SK-N-SH (cell line): ENCODE results near the gene TXN. TPM values are rescaled to one million over a fixed set of nuclear protein-coding genes. Genes with fewer than 3 reads are reported as not detected.

ENCODE experiments used
- CTCF ChIA-PET: fragments of 300-600, 350-600 bp; formaldehyde crosslinking; extraction: SDS; loops from one replicate; lab custom pipeline; 2021; lab: Yijun Ruan, JAX
- POLR2A ChIA-PET: fragments of 350-600 bp; sonication (Branson Sonifier 250); formaldehyde crosslinking; extraction: SDS; loops from one replicate; lab custom pipeline; 2020; ENCODE audit warnings: antibody characterized with exemption, inconsistent platforms; lab: Yijun Ruan, JAX
- DNase-seq: peaks from one replicate; pipeline ENCODE4 v3.0.0; 2012
- H2AFZ ChIP-seq: fragments of 200-600 bp; sonication (generic); 2 replicates; pipeline ENCODE4 v1.8.1; 2016; ENCODE audit warnings: antibody characterized with exemption, mild to moderate bottlenecking, low read depth
- H3F3A ChIP-seq: fragments of 200-600 bp; sonication (generic); replicated peaks from 2 replicates; pipeline ENCODE3; 2016; ENCODE audit warnings: antibody characterized with exemption, mild to moderate bottlenecking; ENCODE audit not compliant: insufficient read depth
- H3K27ac ChIP-seq, 2 experiments: fragments of 200-500 bp in 1 of 2; fragments of 200-600 bp in 1 of 2; sonication (Bioruptor generic) in 1 of 2; sonication (generic), shearing (Covaris generic) in 1 of 2; 2 replicates each; pipeline versions ENCODE4 v1.5.1 to v1.6.1; 2014 to 2016; ENCODE audit warnings: low read depth in 2 of 2, inconsistent platforms in 1 of 2, low read length in 1 of 2, mild to moderate bottlenecking in 1 of 2, mixed read lengths in 1 of 2
- H3K27me3 ChIP-seq: fragments of 200-600 bp; sonication (generic), shearing (Covaris generic); 2 replicates; pipeline ENCODE4 v1.6.1; 2016; ENCODE audit warnings: mixed run types; ENCODE audit not compliant: insufficient read depth
- H3K36me3 ChIP-seq, 2 experiments: fragments of 200-500 bp in 1 of 2; fragments of 200-600 bp in 1 of 2; sonication (Bioruptor generic) in 1 of 2; sonication (generic) in 1 of 2; replicated peaks in 1 of 2; 2 replicates each; pipeline versions ENCODE3 to v1.5.1; 2014 to 2016; ENCODE audit warnings: low read length in 1 of 2, mild to moderate bottlenecking in 1 of 2; ENCODE audit not compliant: insufficient read depth in 2 of 2, control insufficient read depth in 1 of 2
- H3K4me1 ChIP-seq, 2 experiments: fragments of 200-500 bp in 1 of 2; fragments of 200-600 bp in 1 of 2; sonication (Bioruptor generic) in 1 of 2; sonication (generic), shearing (Covaris generic) in 1 of 2; 2 replicates each; pipeline versions ENCODE4 v1.5.1 to v1.6.1; 2014 to 2016; ENCODE audit warnings: low read depth in 1 of 2, low read length in 1 of 2, mixed run types in 1 of 2; ENCODE audit not compliant: insufficient read depth in 2 of 2, control insufficient read depth in 1 of 2
- H3K4me2 ChIP-seq: fragments of 200-600 bp; sonication (generic), shearing (Covaris generic); 2 replicates; pipeline ENCODE4 v1.6.1; 2017; ENCODE audit warnings: mixed run types
- H3K4me3 ChIP-seq, 2 experiments: fragments of 200-500 bp in 1 of 2; fragments of 200-600 bp in 1 of 2; sonication (Bioruptor generic) in 1 of 2; sonication (generic), shearing (Covaris generic) in 1 of 2; 2 replicates each; pipeline versions ENCODE4 v1.5.1 to v1.8.1; 2014 to 2016; ENCODE audit warnings: low read depth in 2 of 2, inconsistent platforms in 1 of 2, low read length in 1 of 2, mild to moderate bottlenecking in 1 of 2, mixed read lengths in 1 of 2, moderate library complexity in 1 of 2
- H3K79me2 ChIP-seq: fragments of 200-600 bp; sonication (generic); 2 replicates; pipeline ENCODE4 v1.8.1; 2017; ENCODE audit warnings: mild to moderate bottlenecking; ENCODE audit not compliant: insufficient read depth
- H3K9ac ChIP-seq: fragments of 200-600 bp; sonication (generic); 2 replicates; pipeline ENCODE4 v1.6.1; 2017; ENCODE audit warnings: mixed run types
- H3K9me2 ChIP-seq: fragments of 200-600 bp; sonication (generic); 2 replicates; pipeline ENCODE4 v1.6.1; 2017; ENCODE audit warnings: mixed run types
- H3K9me3 ChIP-seq: fragments of 200-600 bp; sonication (generic); 2 replicates; pipeline ENCODE4 v1.6.1; 2017; ENCODE audit warnings: mixed run types, mild to moderate bottlenecking, moderate library complexity
- H4K20me1 ChIP-seq: fragments of 200-600 bp; sonication (generic); 2 replicates; pipeline ENCODE4 v1.6.1; 2017; ENCODE audit warnings: mild to moderate bottlenecking, mixed run types; ENCODE audit not compliant: insufficient read depth
- ELF1 ChIP-seq: IDR thresholded peaks from 2 replicates; pipeline ENCODE4 v1.4.0; 2012
- EZH2phosphoT487 ChIP-seq: fragments of 200-600 bp; sonication (generic); IDR thresholded peaks from 2 replicates; pipeline ENCODE4 v1.6.1; 2017; ENCODE audit warnings: low read depth, mixed run types, mild to moderate bottlenecking, antibody characterized with exemption, moderate library complexity, borderline replicate concordance
- FOXJ3 ChIP-seq: sonication (generic); formaldehyde crosslinking; IDR thresholded peaks from 2 replicates; pipeline ENCODE4 v1.5.1; 2020; ENCODE audit warnings: mild to moderate bottlenecking, missing genetic modification reagents
- GABPA ChIP-seq: IDR thresholded peaks from 2 replicates; pipeline ENCODE4 v1.4.0; 2012; ENCODE audit warnings: low read depth, mild to moderate bottlenecking
- GATA2 ChIP-seq: sonication (generic); formaldehyde crosslinking; IDR thresholded peaks from 2 replicates; pipeline ENCODE4 v1.5.0; 2020; ENCODE audit warnings: mild to moderate bottlenecking, missing genetic modification reagents
- MEF2A ChIP-seq: IDR thresholded peaks from 2 replicates; pipeline ENCODE4 v1.4.0; 2012; ENCODE audit warnings: low read depth, borderline replicate concordance
- NFIC ChIP-seq: IDR thresholded peaks from 2 replicates; pipeline ENCODE4 v1.4.0; 2012; ENCODE audit warnings: borderline replicate concordance
- NRF1 ChIP-seq: IDR thresholded peaks from 2 replicates; pipeline ENCODE4 v1.6.1; 2012; ENCODE audit warnings: low read depth, mild to moderate bottlenecking, low read length
- POLR2AphosphoS5 ChIP-seq: IDR thresholded peaks from 2 replicates; pipeline ENCODE4 v1.6.1; 2012; ENCODE audit warnings: low read depth, low read length
- RXRA ChIP-seq: IDR thresholded peaks from 2 replicates; pipeline ENCODE4 v1.4.0; 2012; ENCODE audit warnings: low read depth, mild to moderate bottlenecking, borderline replicate concordance
- SIN3A ChIP-seq: IDR thresholded peaks from 2 replicates; pipeline ENCODE4 v1.6.1; 2012; ENCODE audit warnings: low read depth, mild to moderate bottlenecking, low read length, moderate library complexity, borderline replicate concordance
- SMC3 ChIP-seq: IDR thresholded peaks from 2 replicates; pipeline ENCODE4 v1.6.1; 2012; ENCODE audit warnings: low read depth, low read length, improper control_type of control experiment
- TCF12 ChIP-seq: IDR thresholded peaks from 2 replicates; pipeline ENCODE4 v1.4.0; 2012
- WGBS: methylation state at CpG from one replicate; pipeline ENCODE4 v1.1.6; 2017; ENCODE audit warnings: low lambda C conversion rate; 5-methylcytosine and 5-hydroxymethylcytosine counted together
- polyA plus RNA-seq, 3 experiments: library from polyadenylated mRNA; depleted of rRNA; stranded (reverse); fragments of >200 nt; gene quantifications; 2 replicates each; pipeline ENCODE4 v1.2.3, GENCODE V29; 2012
- TF ChIP-seq, protein P1 (sequence below): IDR thresholded peaks from 2 replicates; pipeline ENCODE4 v1.4.0; 2012; ENCODE audit warnings: low read depth
- TF ChIP-seq, protein P2 (sequence below): IDR thresholded peaks from 2 replicates; pipeline ENCODE4 v1.6.1; 2012; ENCODE audit warnings: mild to moderate bottlenecking, low read depth, low read length, moderate library complexity
- TF ChIP-seq, protein P3 (sequence below): fragments of 150-350 bp; IDR thresholded peaks from 2 replicates; pipeline ENCODE4 v1.6.1; 2017; ENCODE audit warnings: antibody characterized with exemption, low read length, low read depth, borderline replicate concordance
- TF ChIP-seq, protein P4 (sequence below): fragments of 200-600 bp; sonication (generic); IDR thresholded peaks from 2 replicates; pipeline ENCODE4 v1.6.1; 2017; ENCODE audit warnings: antibody characterized with exemption, mild to moderate bottlenecking, moderate library complexity

Gene TXN
- polyA plus RNA-seq, 1 of the 3 experiments (the other 2 are of a cell fraction) = 281 TPM

DNA sequence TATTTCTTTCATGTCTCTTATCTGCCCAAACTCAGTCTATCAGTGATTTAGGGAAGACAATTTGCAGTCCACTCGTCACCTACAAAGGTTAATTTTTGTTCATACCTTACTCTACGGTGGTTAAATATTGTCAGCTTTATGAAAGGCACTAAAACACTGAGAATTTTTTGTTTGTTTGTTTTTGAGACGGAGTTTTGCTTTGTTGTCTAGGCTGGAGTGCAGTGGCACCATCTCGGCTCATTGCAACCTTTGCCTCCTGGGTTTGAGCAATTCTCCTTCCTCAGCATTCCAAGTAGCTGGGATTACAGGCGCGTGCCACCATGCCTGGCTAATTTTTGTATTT is 26.4 kb upstream of the TXN start:
- Histone ChIP-seq H3K9me2 (no peaks in the 10 kb centered on the region), H3K4me2 (no peak overlapping the region), H3K9me3 (no peaks in the 10 kb centered on the region), H3K36me3 (no peaks in the 10 kb centered on the region), H3K4me3 (no peak overlapping the region), H3K27ac (no peak overlapping the region), H3K4me1 (no peaks in the 10 kb centered on the region), H3K27me3 (no peaks in the 10 kb centered on the region), H3F3A (no peaks in the 10 kb centered on the region), H3K79me2 (no peaks in the 10 kb centered on the region), H3K9ac (no peak overlapping the region), H2AFZ (no peak overlapping the region), H4K20me1 (no peaks in the 10 kb centered on the region)
- TF ChIP-seq SMC3 (no peak), ELF1 (no peak), GATA2 (CRISPR knock-in tag) (no peak), NFIC (no peak), FOXJ3 (CRISPR knock-in tag) (no peak), SIN3A (no peak), GABPA (no peak), RXRA (no peak), MEF2A (no peak), POLR2AphosphoS5 (no peak), EZH2phosphoT487 (no peak), TCF12 (no peak)
- TF ChIP-seq, protein P1, sequence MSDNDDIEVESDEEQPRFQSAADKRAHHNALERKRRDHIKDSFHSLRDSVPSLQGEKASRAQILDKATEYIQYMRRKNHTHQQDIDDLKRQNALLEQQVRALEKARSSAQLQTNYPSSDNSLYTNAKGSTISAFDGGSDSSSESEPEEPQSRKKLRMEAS = no peak
- TF ChIP-seq, protein P2, sequence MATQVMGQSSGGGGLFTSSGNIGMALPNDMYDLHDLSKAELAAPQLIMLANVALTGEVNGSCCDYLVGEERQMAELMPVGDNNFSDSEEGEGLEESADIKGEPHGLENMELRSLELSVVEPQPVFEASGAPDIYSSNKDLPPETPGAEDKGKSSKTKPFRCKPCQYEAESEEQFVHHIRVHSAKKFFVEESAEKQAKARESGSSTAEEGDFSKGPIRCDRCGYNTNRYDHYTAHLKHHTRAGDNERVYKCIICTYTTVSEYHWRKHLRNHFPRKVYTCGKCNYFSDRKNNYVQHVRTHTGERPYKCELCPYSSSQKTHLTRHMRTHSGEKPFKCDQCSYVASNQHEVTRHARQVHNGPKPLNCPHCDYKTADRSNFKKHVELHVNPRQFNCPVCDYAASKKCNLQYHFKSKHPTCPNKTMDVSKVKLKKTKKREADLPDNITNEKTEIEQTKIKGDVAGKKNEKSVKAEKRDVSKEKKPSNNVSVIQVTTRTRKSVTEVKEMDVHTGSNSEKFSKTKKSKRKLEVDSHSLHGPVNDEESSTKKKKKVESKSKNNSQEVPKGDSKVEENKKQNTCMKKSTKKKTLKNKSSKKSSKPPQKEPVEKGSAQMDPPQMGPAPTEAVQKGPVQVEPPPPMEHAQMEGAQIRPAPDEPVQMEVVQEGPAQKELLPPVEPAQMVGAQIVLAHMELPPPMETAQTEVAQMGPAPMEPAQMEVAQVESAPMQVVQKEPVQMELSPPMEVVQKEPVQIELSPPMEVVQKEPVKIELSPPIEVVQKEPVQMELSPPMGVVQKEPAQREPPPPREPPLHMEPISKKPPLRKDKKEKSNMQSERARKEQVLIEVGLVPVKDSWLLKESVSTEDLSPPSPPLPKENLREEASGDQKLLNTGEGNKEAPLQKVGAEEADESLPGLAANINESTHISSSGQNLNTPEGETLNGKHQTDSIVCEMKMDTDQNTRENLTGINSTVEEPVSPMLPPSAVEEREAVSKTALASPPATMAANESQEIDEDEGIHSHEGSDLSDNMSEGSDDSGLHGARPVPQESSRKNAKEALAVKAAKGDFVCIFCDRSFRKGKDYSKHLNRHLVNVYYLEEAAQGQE = no peak
- no peak for DNase-seq
- CTCF ChIA-PET = no interaction called here
- POLR2A ChIA-PET = no interaction called here
- WGBS = 59% methylated on average over 6 of the region's 6 CpGs

DNA sequence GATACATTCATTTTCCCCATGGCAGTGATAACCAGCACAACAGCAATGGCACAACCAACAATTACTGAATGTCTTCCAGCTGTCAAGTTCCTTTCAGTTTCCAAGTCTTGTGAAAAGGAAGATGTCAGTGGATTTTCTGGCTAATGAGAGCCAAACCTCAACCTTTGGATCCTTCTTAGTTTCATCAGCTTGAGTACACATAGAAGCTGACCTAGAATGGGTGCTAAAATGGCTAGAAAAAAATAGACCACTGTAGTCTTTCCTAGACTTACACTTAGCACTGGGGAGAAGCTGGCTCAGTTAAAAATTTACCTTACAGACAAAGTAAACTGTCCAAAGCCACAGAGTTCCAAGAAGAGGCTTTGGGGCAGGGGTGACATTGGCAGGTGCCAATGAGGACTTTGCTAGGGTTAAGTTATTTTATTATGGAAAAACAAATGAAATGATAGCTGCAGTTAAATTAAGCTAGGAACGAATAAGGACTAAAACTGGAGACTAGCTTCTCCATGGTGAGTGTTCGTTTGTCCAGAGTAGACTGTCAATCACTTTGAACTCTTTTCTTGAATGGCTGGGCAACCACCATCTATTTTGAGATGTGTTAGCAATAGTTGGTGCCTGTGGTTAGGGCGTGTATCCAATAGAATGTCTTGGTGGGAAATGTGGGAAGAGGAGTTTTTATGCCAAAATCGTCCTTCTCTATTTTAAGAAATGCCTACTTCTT is 25.9 kb upstream of the TXN start:
- Histone ChIP-seq H3K27ac (no peak overlapping the region), H3K4me2 (no peak overlapping the region)
- POLR2A ChIA-PET = no interaction called here
- TF ChIP-seq, protein P3, sequence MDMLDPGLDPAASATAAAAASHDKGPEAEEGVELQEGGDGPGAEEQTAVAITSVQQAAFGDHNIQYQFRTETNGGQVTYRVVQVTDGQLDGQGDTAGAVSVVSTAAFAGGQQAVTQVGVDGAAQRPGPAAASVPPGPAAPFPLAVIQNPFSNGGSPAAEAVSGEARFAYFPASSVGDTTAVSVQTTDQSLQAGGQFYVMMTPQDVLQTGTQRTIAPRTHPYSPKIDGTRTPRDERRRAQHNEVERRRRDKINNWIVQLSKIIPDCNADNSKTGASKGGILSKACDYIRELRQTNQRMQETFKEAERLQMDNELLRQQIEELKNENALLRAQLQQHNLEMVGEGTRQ = no peak
- TF ChIP-seq NRF1 = no peak
- TF ChIP-seq POLR2AphosphoS5 = no peak
- no peak for TF ChIP-seq SIN3A
- TF ChIP-seq GATA2 (CRISPR knock-in tag) = no peak
- TF ChIP-seq, protein P4, sequence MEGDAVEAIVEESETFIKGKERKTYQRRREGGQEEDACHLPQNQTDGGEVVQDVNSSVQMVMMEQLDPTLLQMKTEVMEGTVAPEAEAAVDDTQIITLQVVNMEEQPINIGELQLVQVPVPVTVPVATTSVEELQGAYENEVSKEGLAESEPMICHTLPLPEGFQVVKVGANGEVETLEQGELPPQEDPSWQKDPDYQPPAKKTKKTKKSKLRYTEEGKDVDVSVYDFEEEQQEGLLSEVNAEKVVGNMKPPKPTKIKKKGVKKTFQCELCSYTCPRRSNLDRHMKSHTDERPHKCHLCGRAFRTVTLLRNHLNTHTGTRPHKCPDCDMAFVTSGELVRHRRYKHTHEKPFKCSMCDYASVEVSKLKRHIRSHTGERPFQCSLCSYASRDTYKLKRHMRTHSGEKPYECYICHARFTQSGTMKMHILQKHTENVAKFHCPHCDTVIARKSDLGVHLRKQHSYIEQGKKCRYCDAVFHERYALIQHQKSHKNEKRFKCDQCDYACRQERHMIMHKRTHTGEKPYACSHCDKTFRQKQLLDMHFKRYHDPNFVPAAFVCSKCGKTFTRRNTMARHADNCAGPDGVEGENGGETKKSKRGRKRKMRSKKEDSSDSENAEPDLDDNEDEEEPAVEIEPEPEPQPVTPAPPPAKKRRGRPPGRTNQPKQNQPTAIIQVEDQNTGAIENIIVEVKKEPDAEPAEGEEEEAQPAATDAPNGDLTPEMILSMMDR = no peak
- no peak for TF ChIP-seq RXRA
- TF ChIP-seq, protein P2 = no peak

More for the DNA sequence above, 25.9 kb upstream of the TXN start:
- Histone ChIP-seq H3K9ac (no peak overlapping the region), H4K20me1 (no peaks in the 10 kb centered on the region), H3K4me1 (no peaks in the 10 kb centered on the region), H3F3A (no peaks in the 10 kb centered on the region), H3K9me3 (no peaks in the 10 kb centered on the region), H3K36me3 (no peaks in the 10 kb centered on the region), H3K79me2 (no peaks in the 10 kb centered on the region), H3K9me2 (no peaks in the 10 kb centered on the region), H2AFZ (no peak overlapping the region), H3K27me3 (no peaks in the 10 kb centered on the region), H3K4me3 (no peak overlapping the region)
- WGBS = 11% methylated on average over 4 of the region's 4 CpGs
- CTCF ChIA-PET = no interaction called here
- DNase-seq = no peak
